GM21360 (cell line): ENCODE results near the gene VSIG10L.

ENCODE experiments used
- ATAC-seq: cut with Tn5 transposase; IDR thresholded peaks from one replicate; pipeline ENCODE4 v1.9.1; 2021; ENCODE audit warnings: mild to moderate bottlenecking, moderate library complexity; ENCODE audit not compliant: unreplicated experiment

Gene VSIG10L

DNA sequence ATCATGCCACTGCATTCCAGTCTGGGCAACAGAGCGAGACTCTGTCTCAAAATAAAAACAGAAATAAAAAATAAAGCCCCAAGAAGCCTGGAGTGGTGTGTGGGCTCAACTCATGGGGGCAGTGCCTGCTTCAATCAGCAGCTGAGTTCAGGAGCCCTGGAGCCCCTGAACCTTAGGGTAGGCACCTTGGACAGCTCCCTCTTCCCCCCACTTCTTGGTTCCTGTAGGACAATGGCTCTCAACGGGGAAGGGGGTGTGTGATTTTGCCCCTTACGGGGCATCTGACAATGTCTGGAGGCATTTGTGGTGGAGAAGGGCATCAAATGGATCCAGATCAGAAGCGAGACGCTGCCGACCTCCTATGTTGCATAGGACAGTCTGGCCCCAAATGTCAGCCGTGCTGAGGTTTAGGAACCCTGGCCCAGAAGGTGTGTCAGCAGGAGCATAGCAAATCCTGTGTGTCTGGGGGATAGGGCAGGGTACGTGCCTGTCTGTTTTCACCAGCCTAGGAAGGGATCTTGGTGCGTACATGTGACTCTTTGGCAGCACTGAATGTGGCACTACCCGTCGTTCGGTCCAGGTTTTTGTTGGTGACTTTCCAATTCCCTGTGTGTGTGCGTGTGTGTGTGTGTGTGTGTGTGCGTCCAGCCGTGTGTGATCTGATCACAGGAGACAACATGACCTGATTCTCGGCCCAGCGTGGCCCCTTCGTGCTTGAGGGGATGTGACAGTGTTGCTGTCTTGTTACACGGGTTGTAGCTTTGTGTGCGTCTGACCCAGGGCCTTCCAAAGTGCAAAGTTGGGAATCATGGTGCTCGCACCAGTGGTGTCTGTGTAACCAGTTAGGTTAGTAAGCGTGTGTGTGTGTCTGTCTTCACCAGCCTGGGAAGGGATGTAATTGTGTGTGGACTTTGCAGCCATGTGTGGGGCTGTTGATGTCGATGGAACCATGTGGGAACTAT is 23.0 kb downstream of the VSIG10L start:
- ATAC-seq: no peak

DNA sequence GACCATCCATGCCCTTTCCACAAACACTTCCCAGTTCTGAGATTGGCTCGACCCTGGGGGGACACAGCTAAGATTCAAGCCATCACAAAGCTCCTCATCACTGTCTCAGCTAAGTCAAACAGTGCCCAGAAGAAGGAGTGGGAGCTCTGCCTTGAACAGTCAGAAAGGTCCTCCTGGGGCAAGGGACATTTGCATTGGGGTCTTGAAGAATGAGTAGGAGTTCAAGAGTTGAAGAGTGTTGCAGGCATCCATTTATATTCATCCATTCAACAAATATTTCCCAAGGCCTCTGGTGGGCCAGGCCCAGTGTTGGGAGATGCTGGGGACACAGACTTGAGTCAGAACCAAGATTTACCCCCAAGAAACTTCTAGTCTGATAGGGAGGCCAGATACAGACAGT is 24.0 kb downstream of the VSIG10L start:
- no peak for ATAC-seq

DNA sequence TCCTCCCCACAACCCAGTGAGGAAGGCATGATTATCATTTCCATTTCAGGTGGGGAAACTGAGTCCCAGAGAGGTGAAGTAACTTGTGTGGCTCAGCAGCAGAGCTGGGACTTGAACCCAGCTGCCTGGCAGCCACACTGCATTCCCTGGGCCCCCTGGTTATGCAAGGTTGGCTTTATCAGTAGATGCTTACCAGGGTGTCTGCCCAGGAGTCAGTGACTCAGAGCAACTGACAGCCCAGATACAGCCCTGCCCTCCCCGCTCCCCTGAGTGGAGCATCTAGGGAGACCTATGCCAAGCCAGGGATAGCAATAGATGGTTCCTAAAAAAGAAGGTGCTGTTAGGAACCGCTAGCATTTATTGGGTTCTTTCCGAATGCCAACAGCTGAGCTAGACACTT is 24.6 kb downstream of the VSIG10L start:
- ATAC-seq: no peak

DNA sequence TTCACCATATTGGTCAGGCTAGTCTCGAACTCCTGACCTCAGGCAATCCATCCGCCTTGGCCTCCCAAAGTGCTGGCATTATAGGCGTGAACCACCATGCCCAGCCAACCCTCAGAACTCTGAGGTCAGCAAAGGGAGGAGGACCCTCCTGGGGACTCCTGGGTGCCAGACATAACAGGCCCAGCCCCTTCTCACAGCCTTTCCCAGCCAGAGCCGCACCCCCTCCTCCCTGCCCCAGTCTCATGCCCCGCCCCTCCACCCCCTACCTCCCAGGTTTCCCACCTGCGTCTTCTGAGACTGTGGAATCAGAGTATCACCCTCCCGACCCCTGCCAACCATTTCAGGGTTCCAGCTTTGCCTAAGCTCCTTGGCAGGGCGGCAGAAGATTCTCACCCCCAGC is 25.3 kb downstream of the VSIG10L start:
- ATAC-seq: no peak

DNA sequence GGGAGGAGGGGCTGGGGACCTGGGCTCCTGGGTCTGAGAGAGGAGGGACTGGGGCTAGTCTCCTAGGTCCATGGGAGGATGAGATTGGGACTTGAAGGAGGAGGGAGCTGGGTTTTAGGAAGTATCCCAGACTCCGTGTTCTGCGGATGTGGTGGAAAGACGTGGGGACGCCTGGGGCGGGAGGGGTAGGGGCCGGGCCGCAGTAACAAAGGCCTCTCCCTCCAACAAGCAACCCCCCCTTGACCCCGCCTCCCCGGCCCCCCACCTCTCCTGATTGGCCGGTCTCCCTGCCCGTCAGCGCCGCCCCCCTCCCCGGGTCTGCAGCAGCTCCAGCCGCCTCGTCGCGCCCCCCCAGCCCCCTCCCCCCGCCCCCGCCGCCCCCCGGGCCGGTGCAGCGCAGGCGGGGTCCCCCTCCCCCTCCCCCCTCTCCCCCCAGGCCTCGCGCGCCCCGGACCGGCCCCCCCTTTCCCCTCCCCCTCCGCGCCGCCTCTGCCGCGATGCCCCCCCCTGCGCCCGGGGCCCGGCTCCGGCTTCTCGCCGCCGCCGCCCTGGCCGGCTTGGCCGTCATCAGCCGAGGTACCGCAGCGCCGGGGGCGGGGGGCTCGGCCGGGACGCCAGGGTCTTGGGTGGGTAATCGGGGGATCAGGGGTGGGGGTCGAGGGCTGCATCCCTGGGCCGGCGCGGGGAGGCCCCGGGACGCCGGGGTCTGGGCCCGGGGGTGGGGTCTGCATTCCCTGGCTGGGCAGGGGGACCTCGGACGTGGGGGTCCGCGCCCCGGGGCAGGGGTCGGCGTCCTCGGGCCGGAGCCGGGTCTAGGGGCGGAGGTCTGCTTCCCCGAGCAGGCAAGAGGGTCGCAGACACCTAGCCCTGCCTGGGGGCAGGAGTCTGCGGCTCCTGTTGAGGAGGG is 30.3 kb downstream of the VSIG10L start, which contains the start of gene IGLON5:
IGLON5 (plus strand) TSS at position 294 of the 907 bp plus-strand sequence; CDS start at position 498, 204 bp downstream.
- no peak for ATAC-seq

DNA sequence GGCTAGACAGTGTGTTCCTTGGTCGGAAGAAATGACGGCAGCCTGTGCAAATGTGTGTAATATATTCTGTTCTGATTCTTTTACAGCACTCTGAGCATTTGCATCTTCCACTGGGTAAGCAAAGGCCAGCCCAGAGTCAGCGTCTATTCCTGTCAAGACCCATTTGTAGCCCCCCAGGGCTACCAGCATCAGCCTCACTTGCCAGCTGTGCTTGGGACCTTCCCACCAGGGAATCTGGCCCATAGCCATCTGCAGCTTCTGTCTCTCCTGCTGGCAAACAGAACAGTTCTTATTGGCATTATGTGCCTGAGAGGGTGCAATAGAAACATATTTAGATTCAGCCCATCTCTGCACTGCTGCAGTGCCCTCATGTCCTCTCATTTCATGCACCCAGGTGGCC is 36.5 kb downstream of the VSIG10L start:
- ATAC-seq: no peak

DNA sequence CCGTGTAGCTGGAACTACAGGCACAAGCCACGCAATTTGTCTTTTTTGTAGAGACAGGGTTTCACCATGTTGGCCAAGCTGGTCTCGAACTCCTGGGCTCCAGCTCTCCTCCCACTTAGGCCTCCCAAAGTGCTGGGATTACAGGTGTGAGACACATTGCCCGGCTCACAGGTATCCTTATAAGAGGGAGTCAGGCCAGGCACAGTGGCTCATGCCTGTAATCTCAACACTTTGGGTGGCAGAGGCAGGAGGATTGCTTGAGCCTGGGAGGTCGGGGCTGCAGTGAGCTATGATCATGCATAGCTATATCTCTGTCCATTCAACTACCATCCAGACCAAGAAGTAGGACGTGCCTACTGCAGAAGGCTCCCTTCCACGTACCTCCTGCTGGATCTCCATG is 40.7 kb downstream of the VSIG10L start:
- ATAC-seq: no peak

DNA sequence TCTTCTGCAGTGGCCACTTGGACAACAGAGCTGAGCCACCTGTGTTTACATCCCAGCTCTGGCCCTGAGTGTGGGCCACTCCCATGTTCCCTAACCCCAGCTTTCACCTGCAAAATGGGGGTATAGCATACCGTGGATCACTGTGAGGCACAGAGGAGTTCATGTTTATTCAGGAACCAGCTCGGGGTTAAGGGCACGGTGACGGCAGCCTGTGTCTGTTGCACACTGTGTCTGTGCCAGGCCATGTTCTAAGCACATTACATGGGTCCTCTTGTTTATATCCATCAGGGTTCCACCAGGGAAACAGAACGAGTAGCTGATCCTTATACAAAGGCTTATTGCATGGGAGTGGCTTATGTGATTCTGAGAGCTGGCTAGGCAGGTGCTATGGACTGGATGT is 44.5 kb downstream of the VSIG10L start:
- ATAC-seq: no peak

DNA sequence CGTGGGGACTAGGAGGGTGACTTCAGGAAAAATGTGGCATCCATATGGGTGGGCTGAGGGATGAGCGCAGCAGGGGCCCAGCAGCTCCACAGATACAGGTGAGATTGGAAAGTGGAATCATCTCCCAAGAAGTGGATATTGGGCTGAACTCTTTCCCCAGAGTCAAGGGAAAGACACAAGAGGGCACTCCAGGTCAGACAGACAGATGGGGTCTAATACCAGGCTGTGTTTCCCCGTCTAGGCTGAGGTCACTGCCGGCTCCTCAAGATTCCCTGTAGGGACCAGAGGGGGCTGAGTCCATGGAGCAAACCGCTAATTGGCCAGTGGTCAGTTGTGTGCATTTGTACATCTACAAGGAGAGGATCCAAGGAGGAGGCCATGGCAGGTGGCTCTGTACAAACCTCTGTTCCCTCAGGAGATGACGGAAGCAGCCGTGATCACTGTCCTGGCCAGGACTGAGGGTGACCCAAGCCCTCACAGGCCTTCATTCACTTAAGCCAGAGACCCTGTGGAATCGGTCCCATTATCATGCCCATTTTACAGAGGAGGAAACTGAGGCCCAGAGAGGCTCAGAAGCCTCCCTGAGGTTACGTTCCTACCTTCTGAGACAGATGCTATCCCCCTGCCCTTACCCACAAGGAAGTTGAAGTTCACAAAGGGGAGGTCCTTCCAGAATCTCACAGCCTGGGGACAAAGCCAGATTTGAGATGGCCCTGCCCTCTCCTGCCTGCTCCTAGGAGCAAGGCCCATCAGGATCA is 45.4 kb downstream of the VSIG10L start:
- ATAC-seq: no peak

DNA sequence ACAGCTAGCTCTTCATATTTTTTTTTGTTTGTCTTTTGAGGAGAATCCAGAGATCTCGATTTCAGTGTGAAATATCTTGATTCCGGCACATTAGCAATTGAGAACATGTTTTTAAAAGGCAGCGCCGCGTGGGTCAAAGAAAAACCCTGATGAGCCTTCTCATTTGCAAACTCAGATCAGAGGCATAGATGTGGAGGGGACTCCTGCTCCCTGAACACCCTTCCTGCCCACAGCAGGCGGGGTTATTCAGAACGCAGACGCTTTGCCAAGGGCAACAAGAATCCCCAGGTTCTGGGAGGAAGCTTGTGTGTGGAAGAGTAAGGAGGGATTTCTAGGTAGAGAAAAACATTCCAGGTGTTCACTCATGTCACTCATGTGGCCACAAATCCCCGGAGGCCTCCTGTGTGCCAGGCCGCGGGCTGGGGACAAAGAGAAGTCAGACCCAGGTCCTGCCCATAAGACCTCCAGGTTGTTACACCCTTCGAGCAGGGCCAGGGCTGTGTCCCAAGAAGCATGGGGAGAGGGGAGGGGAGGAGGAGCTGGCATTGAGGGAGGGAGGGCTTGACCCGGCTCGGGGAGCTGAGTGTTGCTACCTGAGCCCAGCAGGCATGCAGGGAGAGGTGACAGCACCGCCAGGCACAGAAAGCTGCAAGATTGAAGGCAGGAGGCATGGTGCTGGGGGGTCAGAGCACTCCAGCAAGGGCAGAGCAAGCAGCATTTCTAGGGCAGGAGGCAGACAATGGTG is 46.4 kb downstream of the VSIG10L start:
- ATAC-seq: no peak

DNA sequence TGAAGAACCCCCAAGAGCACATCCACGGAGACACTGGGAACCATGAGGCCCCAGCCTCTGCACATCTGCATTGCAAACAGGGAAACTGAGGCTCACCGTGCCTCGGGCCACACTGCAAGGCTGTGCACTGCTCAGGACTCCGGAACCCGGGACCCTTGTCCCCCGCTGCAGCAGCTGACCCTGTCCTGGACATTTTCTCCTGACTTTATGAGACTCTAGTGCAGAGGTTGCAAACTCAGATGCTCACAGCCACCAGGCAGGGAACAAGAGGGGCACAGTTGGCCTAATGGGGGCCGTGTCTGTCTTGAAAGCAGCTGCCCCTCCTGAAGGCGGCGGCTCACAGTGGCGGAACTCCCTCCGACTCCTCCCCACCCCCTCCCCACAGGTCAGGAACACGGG is 47.0 kb downstream of the VSIG10L start:
- ATAC-seq: no peak

DNA sequence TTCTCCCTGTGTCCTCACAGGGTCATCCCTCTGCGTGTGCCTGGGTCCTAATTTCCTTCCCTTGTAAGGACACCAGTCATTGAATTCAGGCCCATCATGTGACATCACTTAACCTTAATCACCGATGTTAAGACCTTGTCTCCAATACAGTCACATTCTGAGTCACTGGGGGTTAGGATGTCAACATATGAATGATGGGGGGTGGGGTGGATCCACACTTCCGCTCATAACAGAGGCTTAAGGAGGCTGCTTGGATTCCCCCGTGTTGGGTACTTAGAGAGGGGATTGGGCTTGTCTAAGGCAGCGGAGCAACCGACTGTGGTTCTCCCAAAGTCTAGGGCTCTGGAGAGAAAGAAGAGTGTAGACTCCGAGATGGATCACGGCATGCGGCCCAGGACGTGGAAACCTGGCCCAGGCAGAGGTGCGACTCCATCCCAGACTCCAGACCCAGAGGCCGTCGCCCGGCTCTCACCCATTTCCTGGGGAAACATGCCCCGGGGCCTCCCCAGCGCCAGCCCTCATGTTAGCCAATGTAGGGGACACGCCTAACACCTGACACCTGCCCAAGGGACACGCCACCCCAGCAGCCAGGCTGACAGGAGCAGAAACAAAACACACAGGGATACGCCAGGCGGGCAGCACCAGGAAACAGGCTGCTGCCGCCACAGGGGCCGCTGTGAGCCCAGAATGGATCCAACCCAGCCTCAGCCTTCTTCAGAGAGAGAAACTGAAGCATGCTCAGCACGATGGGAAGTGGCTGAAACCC is 47.5 kb downstream of the VSIG10L start:
- ATAC-seq: no peak

DNA sequence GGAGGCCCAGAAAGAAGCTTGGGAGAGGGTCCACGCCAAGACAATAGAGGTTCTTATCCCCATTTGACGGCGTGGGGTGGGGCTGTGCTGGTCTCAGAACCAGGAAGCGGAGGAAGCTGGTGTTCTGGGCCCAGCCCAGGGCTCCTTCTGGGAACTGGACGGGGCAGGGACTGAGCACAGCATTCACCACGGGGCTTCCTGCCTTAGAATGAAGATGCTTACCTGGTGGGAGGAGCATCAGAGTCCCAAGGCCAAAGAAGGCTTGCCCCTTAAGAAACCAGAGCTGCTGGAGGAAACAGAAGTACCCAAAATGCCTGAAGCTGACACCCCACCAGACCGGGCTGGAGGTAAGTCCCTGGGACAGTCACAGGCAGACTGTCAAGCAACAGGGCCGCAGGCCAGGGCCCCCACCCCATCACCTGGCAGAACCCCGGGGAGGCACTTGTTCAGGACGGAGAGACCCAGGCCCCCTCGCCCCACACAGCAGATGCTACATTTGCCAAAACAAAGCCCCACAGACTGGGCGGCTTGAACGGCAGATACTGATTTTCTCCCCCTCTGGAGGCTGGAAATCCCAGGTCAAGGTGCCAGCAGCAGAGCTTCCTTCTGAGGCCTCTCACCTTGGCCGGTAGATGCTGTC is 48.2 kb downstream of the VSIG10L start:
- ATAC-seq: no peak

DNA sequence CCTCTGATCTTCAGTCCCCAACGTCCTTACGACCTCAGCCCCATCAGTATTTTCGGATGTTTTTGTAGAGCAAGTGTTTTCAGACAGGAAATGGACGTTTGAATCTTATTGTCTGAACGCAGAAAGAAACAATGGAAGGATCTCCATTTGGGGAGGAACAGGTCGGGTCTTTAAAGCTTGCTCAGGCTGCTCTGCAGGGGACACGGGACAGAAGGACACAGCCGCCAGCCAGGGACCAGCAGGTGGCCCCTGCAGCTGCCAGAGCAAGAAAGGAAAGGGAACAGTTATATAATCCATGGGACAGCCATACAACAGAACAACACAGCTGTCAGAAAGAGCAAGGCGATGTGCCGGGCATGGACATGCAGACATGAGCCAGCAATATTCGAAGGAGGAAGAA is 49.0 kb downstream of the VSIG10L start:
- no peak for ATAC-seq

DNA sequence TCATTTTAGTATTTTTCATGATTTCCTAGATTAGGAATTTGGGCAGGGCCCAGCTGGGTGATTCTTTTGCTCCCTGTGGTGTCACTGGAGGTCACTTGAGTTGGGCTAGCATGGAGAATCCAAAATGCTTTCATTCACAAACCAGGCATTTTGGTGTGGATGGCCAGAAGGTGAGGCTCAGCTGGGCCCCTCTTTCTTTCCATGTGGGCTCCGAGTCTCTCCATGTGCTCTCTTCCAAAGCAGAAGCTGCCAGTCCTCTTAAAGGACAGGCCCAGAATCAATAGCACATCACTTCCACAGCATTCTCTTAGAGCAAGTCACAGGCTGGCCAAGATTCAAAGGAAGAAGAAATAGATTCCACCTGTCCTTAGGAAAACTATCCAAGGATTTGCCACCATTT is 52.3 kb downstream of the VSIG10L start:
- ATAC-seq: no peak

DNA sequence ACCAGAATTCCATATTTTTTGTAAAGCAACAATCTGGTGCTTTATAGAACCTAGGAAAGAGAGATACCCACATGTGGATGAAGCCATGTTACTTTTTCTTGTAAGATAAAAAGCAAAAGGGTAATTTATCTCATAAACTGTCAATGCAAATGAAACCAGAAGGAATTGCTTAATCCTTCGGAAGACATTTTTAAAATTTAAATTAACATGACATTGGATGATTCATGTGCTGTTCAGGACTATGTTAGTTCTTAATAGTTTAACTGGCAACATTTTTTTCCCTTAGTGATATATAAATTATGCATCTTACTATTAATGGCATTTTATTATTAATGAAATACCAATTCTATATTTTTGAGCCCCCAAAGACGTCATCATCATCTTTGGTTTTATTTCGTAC is 56.3 kb downstream of the VSIG10L start:
- ATAC-seq: no peak

DNA sequence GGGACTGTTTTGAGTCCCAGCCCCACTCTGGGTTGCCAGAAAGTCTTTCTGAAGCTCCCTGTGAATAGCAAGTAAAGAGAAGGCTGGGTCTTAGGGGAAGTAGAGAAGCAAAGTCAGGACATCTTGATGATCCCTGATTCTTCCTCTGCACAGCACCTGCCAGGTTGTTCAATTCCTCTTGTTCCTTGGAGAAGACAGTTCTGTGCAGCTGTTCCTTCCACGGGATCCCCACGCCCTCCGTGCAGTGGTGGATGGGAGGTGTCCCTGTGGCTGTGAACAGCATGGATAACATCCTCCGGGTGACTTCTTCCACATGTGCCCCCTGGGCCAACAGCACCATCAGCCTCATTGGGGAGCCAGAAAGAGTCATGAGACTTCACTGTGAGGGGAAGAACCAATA is 59.6 kb downstream of the VSIG10L start:
- no peak for ATAC-seq
